Measurements from ENCODE around the gene LIMCH1.
"Not testable (repeated sequence)": the region's sequence is repeated elsewhere in the genome, so short reads cannot be mapped to it uniquely, and the experiment has no call there.

LIMCH1 gene

GRCh38 chr4:41644915-41645295 lies 106.9 kb downstream of the LIMCH1 start:
- no peak for DNase-seq (ENCODE audit: low read depth in 2 of 2)

GRCh38 chr4:41645728-41646390 lies 107.9 kb downstream of the LIMCH1 start:
- no peak for DNase-seq (ENCODE audit: low read depth in 2 of 2)

- DNase-seq (ENCODE audit: low read depth in 2 of 2) = no peak
These were observed 108.9 kb downstream of the LIMCH1 start for GRCh38 chr4:41646862-41647261.

DNA sequence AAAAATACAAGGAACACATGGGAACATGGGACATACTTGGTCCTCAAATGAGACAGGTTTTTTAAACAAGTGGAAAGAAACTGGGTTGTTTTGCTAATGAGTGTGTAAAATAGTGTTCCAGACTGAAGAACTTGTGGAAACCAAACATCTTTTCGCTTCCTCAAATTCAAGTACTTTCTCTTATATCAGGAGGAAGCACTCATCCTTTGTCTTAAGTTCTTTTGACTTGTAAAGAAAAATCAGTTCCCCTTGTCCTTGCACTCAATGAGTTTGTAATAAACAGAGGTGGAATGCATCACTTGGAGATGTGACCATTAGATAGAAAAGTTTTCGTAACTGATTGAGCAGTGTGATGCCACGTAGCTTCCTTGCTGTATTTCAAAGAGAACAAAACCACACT lies 109.4 kb downstream of the LIMCH1 start:
- DNase-seq (ENCODE audit: low read depth in 2 of 2) = no peak

GRCh38 chr4:41651150-41651549 lies 113.2 kb downstream of the LIMCH1 start:
- not testable (repeated sequence) for DNase-seq (ENCODE audit: low read depth in 2 of 2)

DNA sequence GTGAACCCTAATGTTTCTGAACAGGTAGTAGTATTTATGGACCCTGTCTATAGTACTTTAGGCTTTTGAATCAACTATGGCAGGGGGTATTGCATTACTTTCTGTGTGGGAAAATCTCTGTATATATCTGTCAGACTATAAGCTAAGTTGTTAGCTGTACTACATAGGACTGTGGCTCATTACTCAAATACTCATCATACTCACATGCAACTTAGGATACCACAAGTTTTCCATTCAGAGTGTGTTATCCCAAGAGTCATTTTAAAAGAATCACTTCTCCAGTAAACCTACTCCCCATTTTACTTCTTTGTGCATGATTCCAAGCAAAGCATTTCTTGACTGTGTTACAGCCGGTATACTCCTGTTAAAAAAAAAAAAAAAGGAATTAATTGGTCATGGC lies 115.0 kb downstream of the LIMCH1 start:
- DNase-seq (ENCODE audit: low read depth in 2 of 2) = no peak

GRCh38 chr4:41653523-41653922 lies 115.6 kb downstream of the LIMCH1 start:
- no peak for DNase-seq (ENCODE audit: low read depth in 2 of 2)

GRCh38 chr4:41655177-41655576 lies 117.2 kb downstream of the LIMCH1 start:
- no peak for DNase-seq (ENCODE audit: low read depth in 2 of 2)

- DNase-seq (ENCODE audit: low read depth in 2 of 2) = no peak
These were observed 118.1 kb downstream of the LIMCH1 start for GRCh38 chr4:41656106-41656505.

- no peak for DNase-seq (ENCODE audit: low read depth in 2 of 2)
These were observed 118.9 kb downstream of the LIMCH1 start for GRCh38 chr4:41656572-41657520.

- no peak for DNase-seq (ENCODE audit: low read depth in 2 of 2)
These were observed 119.6 kb downstream of the LIMCH1 start for GRCh38 chr4:41657561-41657960.

DNA sequence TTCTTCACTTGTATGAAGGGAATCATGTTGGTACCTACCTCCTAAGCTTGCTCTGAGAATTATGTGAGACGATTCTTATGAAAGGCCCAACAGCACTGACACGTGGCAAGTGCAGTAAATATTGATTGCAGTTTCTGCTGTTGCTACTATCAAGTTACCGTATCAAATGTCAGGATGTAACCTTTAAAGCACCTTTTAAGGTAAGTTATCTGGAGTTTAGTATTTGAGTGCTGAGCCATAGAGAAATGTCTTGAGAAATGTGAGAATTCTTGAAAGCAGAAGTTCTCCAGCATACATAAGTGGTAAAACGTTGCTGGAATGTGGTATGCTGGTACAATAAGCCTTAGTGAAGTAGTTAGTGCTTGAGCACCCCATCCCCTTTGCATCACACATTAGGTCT lies 120.2 kb downstream of the LIMCH1 start:
- no peak for DNase-seq (ENCODE audit: low read depth in 2 of 2)

DNA sequence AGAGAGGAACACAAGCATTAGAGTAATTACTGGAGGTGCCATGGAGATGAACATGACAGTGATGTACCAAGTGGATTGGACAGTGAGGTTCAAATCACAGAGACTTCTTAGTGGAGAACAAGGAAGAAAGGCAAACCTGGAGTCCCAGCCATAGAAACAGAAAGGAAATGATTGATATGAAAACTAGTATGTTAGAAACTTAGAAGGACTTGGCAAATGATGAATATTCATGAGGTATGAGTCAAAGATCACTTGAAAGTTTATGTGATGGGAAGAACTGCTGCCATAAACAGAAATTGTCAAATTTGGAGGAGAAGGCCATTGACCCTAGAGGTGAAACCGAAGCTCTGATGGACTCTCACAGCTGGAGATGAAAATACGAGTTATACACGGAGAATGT lies 122.4 kb downstream of the LIMCH1 start:
- no peak for DNase-seq (ENCODE audit: low read depth in 2 of 2)

GRCh38 chr4:41661442-41662076 lies 123.6 kb downstream of the LIMCH1 start:
- DNase-seq (ENCODE audit: low read depth in 2 of 2) = peak; percentile 20 to 27

- DNase-seq (ENCODE audit: low read depth in 2 of 2) = no peak
These were observed 127.8 kb downstream of the LIMCH1 start for GRCh38 chr4:41665636-41666207.

DNA sequence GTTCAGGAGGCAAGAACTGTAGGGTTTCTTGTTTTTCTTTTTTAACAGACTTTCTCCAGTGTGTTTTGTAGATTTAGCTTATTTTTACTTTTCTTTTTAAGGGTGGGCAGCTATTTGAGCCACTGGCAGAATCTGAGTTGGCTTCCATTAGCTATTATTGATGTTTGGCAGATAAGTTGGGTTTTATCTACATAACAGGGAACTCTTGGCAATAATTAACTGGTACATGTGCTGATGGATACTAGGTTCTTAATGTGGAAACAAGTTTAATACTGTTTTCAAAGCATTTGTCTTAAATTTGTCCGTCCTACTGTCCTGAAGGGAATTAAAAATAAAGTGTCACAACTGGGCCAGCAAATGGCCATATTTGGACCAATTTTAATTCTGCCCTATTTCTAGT lies 130.1 kb downstream of the LIMCH1 start:
- DNase-seq (ENCODE audit: low read depth in 2 of 2) = no peak

GRCh38 chr4:41670530-41670929 lies 132.6 kb downstream of the LIMCH1 start:
- no peak for DNase-seq (ENCODE audit: low read depth in 2 of 2)

GRCh38 chr4:41670982-41671381 lies 133.0 kb downstream of the LIMCH1 start:
- no peak for DNase-seq (ENCODE audit: low read depth in 2 of 2)

GRCh38 chr4:41678086-41678816 lies 140.3 kb downstream of the LIMCH1 start:
- no peak for DNase-seq (ENCODE audit: low read depth in 2 of 2)

GRCh38 chr4:41678951-41679350 lies 141.0 kb downstream of the LIMCH1 start:
- DNase-seq (ENCODE audit: low read depth in 2 of 2) = no peak

DNA sequence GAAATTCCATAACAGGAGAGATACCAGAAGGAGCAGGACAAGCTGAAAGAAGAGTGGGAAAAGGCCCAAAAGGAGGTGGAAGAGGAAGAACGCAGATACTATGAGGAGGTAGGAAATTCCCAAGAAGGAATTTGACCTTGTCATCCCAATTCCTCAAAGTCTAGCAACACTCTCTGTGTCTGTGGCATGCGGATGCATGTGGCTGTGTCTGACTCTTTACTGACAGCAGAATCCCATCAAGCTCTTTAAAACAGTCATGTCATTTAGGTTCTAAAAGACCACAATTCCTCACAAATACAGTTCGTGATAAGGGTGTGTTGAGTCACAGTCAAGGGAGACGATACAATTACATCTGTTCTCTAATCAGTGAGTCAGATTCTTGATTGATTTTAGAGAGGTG lies 142.0 kb downstream of the LIMCH1 start:
- no peak for DNase-seq (ENCODE audit: low read depth in 2 of 2)

DNA sequence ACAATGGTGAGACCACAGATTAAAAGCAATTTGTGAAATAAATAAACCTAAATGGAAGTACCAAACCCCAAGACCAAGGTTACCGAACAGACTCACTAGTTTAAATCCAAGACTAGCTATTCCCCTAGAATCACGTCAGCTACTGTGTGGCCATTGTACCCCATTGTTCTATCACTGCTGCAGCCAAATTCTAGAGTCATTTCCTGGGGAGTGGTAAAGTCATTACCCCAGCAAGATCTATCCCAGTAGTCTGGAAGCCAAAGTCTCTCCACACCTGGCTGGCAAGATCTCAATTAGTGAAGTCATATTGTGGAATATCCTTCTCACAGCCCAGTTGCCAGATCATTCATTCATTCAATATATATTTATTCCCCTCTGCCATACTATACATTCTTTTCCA lies 143.1 kb downstream of the LIMCH1 start:
- no peak for DNase-seq (ENCODE audit: low read depth in 2 of 2)
